Omental fat pad (tissue), 4 donors: Measurements from ENCODE around the gene SEC14L6. TPM values are rescaled to one million over a fixed set of nuclear protein-coding genes. Genes with fewer than 3 reads are reported as not detected.

Experiments used
- ATAC-seq: fragments of 150-250 bp; one replicate; pipeline ENCODE4 v1.9.1; 2016; ENCODE audit warnings: mild to moderate bottlenecking, moderate library complexity; ENCODE audit not compliant: low FRiP score
- DNase-seq: peaks from one replicate; pipeline ENCODE4 v3.0.0-alpha.2; 2019; ENCODE audit warnings: low spot score
- total RNA-seq, 4 donors: library from RNA; depleted of rRNA; stranded (reverse); fragments of >200 nt; gene quantifications; one replicate each; pipeline ENCODE4 v1.1.0, GENCODE V29; 2016
- TF ChIP-seq, protein P1 (sequence below), 3 donors: fragments of 450-650 bp; IDR thresholded peaks; one replicate each; pipeline ENCODE4 v1.5.1; 2016 to 2017; ENCODE audit warnings: antibody characterized with exemption in 3 of 3, mild to moderate bottlenecking in 3 of 3, moderate library complexity in 2 of 3

The SEC14L6 gene
- total RNA-seq, 4 donors from 2014 or later: 1.3 to 3.9 (median 2.2) TPM; not detected in 1

GRCh38 chr22:30535182-30535581 lies 11.4 kb downstream of the SEC14L6 start:
- TF ChIP-seq, protein P1, sequence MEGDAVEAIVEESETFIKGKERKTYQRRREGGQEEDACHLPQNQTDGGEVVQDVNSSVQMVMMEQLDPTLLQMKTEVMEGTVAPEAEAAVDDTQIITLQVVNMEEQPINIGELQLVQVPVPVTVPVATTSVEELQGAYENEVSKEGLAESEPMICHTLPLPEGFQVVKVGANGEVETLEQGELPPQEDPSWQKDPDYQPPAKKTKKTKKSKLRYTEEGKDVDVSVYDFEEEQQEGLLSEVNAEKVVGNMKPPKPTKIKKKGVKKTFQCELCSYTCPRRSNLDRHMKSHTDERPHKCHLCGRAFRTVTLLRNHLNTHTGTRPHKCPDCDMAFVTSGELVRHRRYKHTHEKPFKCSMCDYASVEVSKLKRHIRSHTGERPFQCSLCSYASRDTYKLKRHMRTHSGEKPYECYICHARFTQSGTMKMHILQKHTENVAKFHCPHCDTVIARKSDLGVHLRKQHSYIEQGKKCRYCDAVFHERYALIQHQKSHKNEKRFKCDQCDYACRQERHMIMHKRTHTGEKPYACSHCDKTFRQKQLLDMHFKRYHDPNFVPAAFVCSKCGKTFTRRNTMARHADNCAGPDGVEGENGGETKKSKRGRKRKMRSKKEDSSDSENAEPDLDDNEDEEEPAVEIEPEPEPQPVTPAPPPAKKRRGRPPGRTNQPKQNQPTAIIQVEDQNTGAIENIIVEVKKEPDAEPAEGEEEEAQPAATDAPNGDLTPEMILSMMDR (IDR thresholded peaks at IDR 0.05): no peak
- ATAC-seq (no peak), DNase-seq (no peak)

- ATAC-seq (no peak), DNase-seq (no peak)
- TF ChIP-seq, protein P1 (IDR thresholded peaks at IDR 0.05): no peak
Measured at GRCh38 chr22:30531651-30532608, 14.6 kb downstream of the SEC14L6 start.

GRCh38 chr22:30526656-30527055 lies 19.9 kb downstream of the SEC14L6 start:
- DNase-seq: no peak
- TF ChIP-seq, protein P1 (IDR thresholded peaks at IDR 0.05): no peak
- ATAC-seq: no peak

DNA sequence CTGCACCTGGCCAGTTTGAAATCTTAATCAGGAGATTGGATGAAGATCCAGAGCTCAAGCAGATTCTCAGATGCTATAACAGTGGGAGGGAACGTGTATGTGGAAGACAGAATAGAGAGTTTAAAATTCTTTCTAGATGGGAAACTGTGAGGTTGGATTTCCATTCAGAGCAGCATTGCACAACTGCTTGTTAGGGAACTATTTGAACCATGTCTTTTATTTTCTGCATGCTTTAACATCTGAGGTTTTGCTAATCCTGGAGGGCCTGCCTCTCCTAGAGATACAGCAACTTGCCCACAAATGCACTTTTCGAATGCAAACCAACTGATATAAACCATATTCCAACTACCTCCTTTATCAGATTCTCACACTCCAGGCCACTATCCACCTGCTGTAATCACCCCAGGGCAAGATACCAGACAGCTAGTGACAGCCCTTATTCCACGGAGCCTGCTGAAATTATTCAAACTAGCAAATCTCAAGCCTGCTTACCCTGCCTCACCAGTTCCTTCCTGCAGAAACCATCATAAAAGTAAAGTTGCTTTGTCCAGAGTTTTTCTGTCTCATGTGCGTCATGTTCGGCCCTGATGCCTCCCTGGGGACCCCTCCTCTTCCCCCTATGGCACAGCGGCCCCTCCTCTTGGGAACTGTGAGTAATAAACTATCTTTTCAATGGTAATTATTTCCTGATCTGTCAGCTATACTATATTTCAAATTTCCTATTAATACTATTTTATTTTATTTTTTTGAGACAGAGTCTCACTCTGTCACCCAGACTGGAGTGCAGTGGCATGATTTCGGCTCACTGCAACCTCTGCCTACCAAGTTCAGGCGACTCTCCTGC lies 22.7 kb downstream of the SEC14L6 start:
- TF ChIP-seq, protein P1 (IDR thresholded peaks at IDR 0.05): no peak
- DNase-seq (no peak), ATAC-seq (no peak)

DNA sequence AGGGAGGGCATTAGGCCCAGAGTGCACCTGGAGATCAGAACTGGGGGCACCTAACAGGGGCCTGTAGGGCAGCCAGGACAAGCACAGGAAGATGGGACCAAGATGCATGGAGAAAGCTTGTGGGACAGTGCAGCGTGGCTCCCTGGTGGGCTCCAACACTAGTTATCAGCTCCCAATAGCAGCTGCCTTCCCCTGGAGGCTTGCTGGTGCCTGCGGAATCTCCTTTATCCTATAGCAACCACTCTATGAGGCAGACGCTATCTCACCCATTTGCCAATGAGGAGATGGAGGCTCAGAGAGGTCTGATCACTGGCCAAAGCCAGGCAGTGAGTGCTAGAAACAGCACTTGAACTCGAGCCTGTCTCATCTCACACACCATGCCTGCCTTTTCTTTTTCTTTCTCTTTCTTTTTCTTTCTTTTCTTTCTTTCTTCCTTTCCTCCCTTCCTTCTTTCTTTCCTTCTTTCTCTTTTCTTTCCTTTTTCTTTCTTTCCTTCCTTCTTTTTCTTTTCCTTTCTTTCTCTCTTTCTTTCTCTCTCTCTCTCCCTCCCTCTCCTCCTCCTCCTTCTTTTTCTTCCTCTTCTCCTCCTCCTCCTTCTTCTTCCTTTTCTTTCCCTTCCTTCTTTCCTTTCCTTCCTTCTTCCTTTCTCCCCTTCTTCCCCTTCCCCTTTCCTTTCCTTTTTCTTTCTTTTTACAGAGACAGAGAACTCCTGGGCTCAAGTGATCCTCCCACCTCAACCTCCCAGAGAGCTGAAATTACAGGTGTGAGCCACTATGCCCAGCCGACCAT lies 25.0 kb downstream of the SEC14L6 start:
- ATAC-seq (no peak), DNase-seq (no peak)
- TF ChIP-seq, protein P1 (IDR thresholded peaks at IDR 0.05): no peak

DNA sequence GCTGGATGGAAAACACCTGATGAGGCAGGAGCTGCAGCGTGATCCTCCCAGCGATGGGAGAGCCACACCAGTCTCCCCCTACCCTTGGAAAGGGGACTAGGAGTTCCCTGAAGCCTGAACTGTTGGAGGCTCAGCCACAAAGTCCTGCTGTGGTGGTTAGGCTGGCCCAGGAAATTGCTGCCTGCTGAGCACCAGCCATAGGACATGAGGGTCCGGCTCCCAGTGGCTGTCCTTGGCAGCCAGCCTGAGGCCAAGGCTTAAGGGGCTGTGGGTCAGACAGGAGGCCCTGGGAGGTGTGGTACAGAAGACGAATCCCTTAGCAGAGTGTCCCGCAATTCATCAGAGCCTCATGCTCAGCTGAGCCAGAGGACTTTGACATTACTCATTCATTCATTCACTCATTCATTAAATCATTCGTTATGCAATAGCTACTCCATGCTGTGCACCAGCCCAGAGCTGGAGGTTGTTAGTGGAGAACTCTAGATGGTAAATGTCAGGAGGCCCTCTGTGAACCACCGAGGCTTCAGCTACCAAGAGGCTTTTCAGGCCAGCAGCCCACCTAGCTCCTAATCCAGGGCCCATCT lies 26.6 kb downstream of the SEC14L6 start:
- ATAC-seq (no peak), DNase-seq (no peak)
- TF ChIP-seq, protein P1 (IDR thresholded peaks at IDR 0.05): no peak
